Activated naive CD4-positive, alpha-beta T cell treated with anti-CD3 and anti-CD28 coated beads, Interleukin-2, amount 50 U/mL, for 72 hours (primary cell): ENCODE results near the gene TEX52. TPM values are rescaled to one million over a fixed set of nuclear protein-coding genes. Genes with fewer than 3 reads are reported as not detected.
A peak's percentile ranks its signal among the peaks of the same experiment; 100 is the strongest.

ENCODE experiments used
- ATAC-seq, 2 donors: fragments of 150-1000 bp; cut with Tn5 transposase; 2 replicates each; pipeline ENCODE4 v1.10.0; 2021; ENCODE audit warnings: mild to moderate bottlenecking in 2 of 2, moderate library complexity in 2 of 2
- DNase-seq, 2 donors: peaks; one replicate each; pipeline ENCODE4 v3.0.0; 2021 to 2022; ENCODE audit warnings: low spot score in 2 of 2
- H3K27ac Mint-ChIP-seq, 2 donors: one replicate each; pipeline ENCODE4 v1.8.0; 2022; ENCODE audit warnings: mild to moderate bottlenecking in 2 of 2, mixed read lengths in 2 of 2
- H3K36me3 Mint-ChIP-seq, 2 donors: one replicate each; pipeline ENCODE4 v1.8.0; 2022; ENCODE audit warnings: mixed read lengths in 2 of 2
- H3K9me3 Mint-ChIP-seq, 2 donors: one replicate each; pipeline ENCODE4 v1.8.0; 2022; ENCODE audit warnings: mixed read lengths in 2 of 2
- total RNA-seq, 2 donors: library from RNA; stranded (reverse); gene quantifications; one replicate each; pipeline ENCODE4 v1.2.3, GENCODE V29; 2022

Gene TEX52
- total RNA-seq, result under 1 TPM; 0.20 to 0.43 TPM

- peak within 1 kb of the TSS; percentile 73 to 86 for H3K27ac Mint-ChIP-seq
Measured at GRCh38 chr12:2857021-2857431, at the start of gene TEX52. TSS of gene TEX52 (minus strand) at chr12:2857039. CDS start at chr12:2857026, 13 bp downstream.

GRCh38 chr12:2904260-2904659 is 47.4 kb upstream of the TEX52 start:
- H3K9me3 Mint-ChIP-seq, result no peaks in the 10 kb centered on the region
- H3K27ac Mint-ChIP-seq, result no peak overlapping the region
- no peak for ATAC-seq
- DNase-seq, result no peak
- no peaks in the 10 kb centered on the region for H3K36me3 Mint-ChIP-seq

More at GRCh38 chr12:2857021-2857431, at the start of gene TEX52:
- ATAC-seq (peak in 1 of 2 donors; percentile 23), DNase-seq (no peak)
- H3K9me3 Mint-ChIP-seq, result no peaks in the 10 kb centered on the region
- peaks cover 0 to 19% of the 10 kb centered on the region in 2 donors for H3K36me3 Mint-ChIP-seq

GRCh38 chr12:2902272-2902880 is 45.5 kb upstream of the TEX52 start:
- no peaks in the 10 kb centered on the region for H3K9me3 Mint-ChIP-seq
- H3K36me3 Mint-ChIP-seq, result no peaks in the 10 kb centered on the region
- no peak for ATAC-seq
- no peak for DNase-seq
- H3K27ac Mint-ChIP-seq, result no peak overlapping the region

GRCh38 chr12:2900642-2901041 is 43.8 kb upstream of the TEX52 start:
- no peaks in the 10 kb centered on the region for H3K9me3 Mint-ChIP-seq
- no peak for DNase-seq
- ATAC-seq, result no peak
- H3K36me3 Mint-ChIP-seq, result no peaks in the 10 kb centered on the region
- H3K27ac Mint-ChIP-seq, result no peak overlapping the region

- H3K27ac Mint-ChIP-seq, result no peak overlapping the region
- no peaks in the 10 kb centered on the region for H3K36me3 Mint-ChIP-seq
- no peaks in the 10 kb centered on the region for H3K9me3 Mint-ChIP-seq
- ATAC-seq (no peak), DNase-seq (no peak)
Measured at GRCh38 chr12:2897418-2897817, 40.6 kb upstream of the TEX52 start.

- no peak for DNase-seq
- Mint-ChIP-seq H3K27ac (no peak overlapping the region), H3K36me3 (no peaks in the 10 kb centered on the region), H3K9me3 (no peaks in the 10 kb centered on the region)
- ATAC-seq, result no peak
Measured at GRCh38 chr12:2895511-2895910, 38.7 kb upstream of the TEX52 start.

GRCh38 chr12:2895051-2895451 is 38.2 kb upstream of the TEX52 start:
- ATAC-seq, result no peak
- H3K36me3 Mint-ChIP-seq, result no peaks in the 10 kb centered on the region
- no peaks in the 10 kb centered on the region for H3K9me3 Mint-ChIP-seq
- no peak overlapping the region for H3K27ac Mint-ChIP-seq
- DNase-seq, result no peak

GRCh38 chr12:2893007-2893406 is 36.2 kb upstream of the TEX52 start:
- Mint-ChIP-seq H3K36me3 (no peaks in the 10 kb centered on the region), H3K27ac (no peak overlapping the region), H3K9me3 (no peaks in the 10 kb centered on the region)
- ATAC-seq, result no peak
- no peak for DNase-seq

GRCh38 chr12:2892246-2892645 is 35.4 kb upstream of the TEX52 start:
- ATAC-seq (no peak), DNase-seq (no peak)
- no peaks in the 10 kb centered on the region for H3K36me3 Mint-ChIP-seq
- no peaks in the 10 kb centered on the region for H3K9me3 Mint-ChIP-seq
- no peak overlapping the region for H3K27ac Mint-ChIP-seq

GRCh38 chr12:2891240-2892053 is 34.6 kb upstream of the TEX52 start:
- Mint-ChIP-seq H3K27ac (no peak overlapping the region), H3K36me3 (no peaks in the 10 kb centered on the region), H3K9me3 (no peaks in the 10 kb centered on the region)
- no peak for DNase-seq
- peak; percentile 5 to 9 for ATAC-seq

- Mint-ChIP-seq H3K36me3 (peaks cover 0 to 6% of the 10 kb centered on the region in 2 donors), H3K9me3 (no peaks in the 10 kb centered on the region), H3K27ac (peak within 1 kb of the TSS; percentile 87 to 93)
- DNase-seq (peak; percentile 96 to 97), ATAC-seq (peak; percentile 98 to 99)
Measured at GRCh38 chr12:2890388-2891239, 33.8 kb upstream of the TEX52 start, which contains the start of gene TULP3. TSS of gene TULP3 (plus strand) at chr12:2890891. CDS start at chr12:2890948, 57 bp downstream.

GRCh38 chr12:2890001-2890387 is 33.2 kb upstream of the TEX52 start:
- no peak for ATAC-seq
- peak overlapping the region; percentile 87 to 93 for H3K27ac Mint-ChIP-seq
- H3K9me3 Mint-ChIP-seq, result no peaks in the 10 kb centered on the region
- peaks cover 2 to 6% of the 10 kb centered on the region in 2 donors for H3K36me3 Mint-ChIP-seq
- DNase-seq, result no peak

- ATAC-seq, result no peak
Measured at GRCh38 chr12:2886768-2887450, 30.1 kb upstream of the TEX52 start.

GRCh38 chr12:2884810-2885209 is 28.0 kb upstream of the TEX52 start:
- Mint-ChIP-seq H3K9me3 (no peaks in the 10 kb centered on the region), H3K27ac (peak overlapping the region in 1 of 2 donors; percentile 73), H3K36me3 (peaks cover 6% of the 10 kb centered on the region in 2 donors)
- no peak for DNase-seq
- ATAC-seq, result peak in 1 of 2 donors; percentile 13

More at GRCh38 chr12:2886768-2887450, 30.1 kb upstream of the TEX52 start:
- Mint-ChIP-seq H3K9me3 (no peaks in the 10 kb centered on the region), H3K36me3 (peaks cover 6% of the 10 kb centered on the region in 2 donors), H3K27ac (no peak overlapping the region)
- DNase-seq, result no peak

- Mint-ChIP-seq H3K27ac (peak overlapping the region; percentile 42 to 72), H3K9me3 (no peaks in the 10 kb centered on the region), H3K36me3 (peaks cover 26 to 27% of the 10 kb centered on the region in 2 donors)
- ATAC-seq, result peak in 1 of 2 donors; percentile 61
- DNase-seq, result no peak
Measured at GRCh38 chr12:2879853-2880252, 23.0 kb upstream of the TEX52 start.
